IMR-90 (cell line): Measurements from ENCODE around the gene APC. TPM values are rescaled to one million over a fixed set of nuclear protein-coding genes. Genes with fewer than 3 reads are reported as not detected.

Source experiments
- ATAC-seq: fragments of 200-7000 bp; cut with Tn5 transposase; 2 replicates; pipeline ENCODE4 v1.9.1; 2020; ENCODE audit warnings: low read depth, mild to moderate bottlenecking, moderate library complexity
- BruUV-seq: library from RNA; stranded (reverse); fragments of 400-500 nt; replicated peaks from 2 replicates; lab custom pipeline; 2021; lab: Mats Ljungman, UMichigan
- CTCF ChIA-PET: fragments of 300-600 bp; formaldehyde crosslinking; extraction: SDS; loops from one replicate; lab custom pipeline; 2021; ENCODE audit warnings: antibody characterized with exemption; lab: Yijun Ruan, JAX
- POLR2A ChIA-PET: fragments of 300-600 bp; sonication (Branson Sonifier 250); formaldehyde crosslinking; loops from one replicate; lab custom pipeline; 2022; ENCODE audit warnings: antibody characterized with exemption; ENCODE audit not compliant: unreplicated experiment; lab: Charles Lee
- DNase-seq: peaks from one replicate; pipeline ENCODE4 v3.0.0; 2013
- H2AFZ ChIP-seq: replicated peaks from 2 replicates; pipeline ENCODE3; 2013; ENCODE audit warnings: low read length, mild to moderate bottlenecking; ENCODE audit not compliant: poor library complexity
- H2AK5ac ChIP-seq: 2 replicates; pipeline ENCODE4 v1.6.1; 2013; ENCODE audit warnings: low read depth, low read length, inconsistent platforms
- H2AK9ac ChIP-seq: replicated peaks from 2 replicates; pipeline ENCODE3; 2013; ENCODE audit warnings: mild to moderate bottlenecking, low read depth, low read length, moderate library complexity; ENCODE audit not compliant: poor library complexity
- H2BK120ac ChIP-seq: 2 replicates; pipeline ENCODE4 v1.6.1; 2013; ENCODE audit warnings: low read depth, low read length, inconsistent platforms
- H2BK15ac ChIP-seq: 3 replicates; pipeline ENCODE4 v1.6.1; 2013; ENCODE audit warnings: low read depth, low read length, inconsistent platforms
- H2BK20ac ChIP-seq: 2 replicates; pipeline ENCODE4 v1.6.1; 2013; ENCODE audit warnings: low read depth, mild to moderate bottlenecking, inconsistent platforms, low read length, moderate library complexity
- H2BK5ac ChIP-seq: 2 replicates; pipeline ENCODE4 v1.6.1; 2013; ENCODE audit warnings: mild to moderate bottlenecking, low read depth, low read length, inconsistent platforms; ENCODE audit not compliant: poor library complexity, severe bottlenecking
- H3K14ac ChIP-seq: replicated peaks from 2 replicates; pipeline ENCODE4 v1.6.1; 2013; ENCODE audit warnings: low read depth, low read length, inconsistent platforms
- H3K18ac ChIP-seq: 2 replicates; pipeline ENCODE4 v1.6.1; 2013; ENCODE audit warnings: low read depth, low read length, control low read depth
- H3K23ac ChIP-seq: 2 replicates; pipeline ENCODE4 v1.6.1; 2013; ENCODE audit warnings: low read depth, low read length, inconsistent platforms
- H3K27ac ChIP-seq: 2 replicates; pipeline ENCODE4 v1.5.1; 2013; ENCODE audit warnings: mild to moderate bottlenecking, control low read depth, low read length; ENCODE audit not compliant: insufficient read depth
- H3K27me3 ChIP-seq: 2 replicates; pipeline ENCODE4 v1.6.1; 2013; ENCODE audit warnings: low read length; ENCODE audit not compliant: control insufficient read depth, insufficient read depth
- H3K36me3 ChIP-seq: 2 replicates; pipeline ENCODE4 v1.6.1; 2013; ENCODE audit warnings: low read length, mixed read lengths; ENCODE audit not compliant: control insufficient read depth, insufficient read depth
- H3K4ac ChIP-seq: 2 replicates; pipeline ENCODE4 v1.6.1; 2013; ENCODE audit warnings: low read depth, low read length, inconsistent platforms
- H3K4me1 ChIP-seq: 2 replicates; pipeline ENCODE4 v1.6.1; 2013; ENCODE audit warnings: low read length, mixed read lengths; ENCODE audit not compliant: control insufficient read depth, insufficient read depth
- H3K4me2 ChIP-seq: 2 replicates; pipeline ENCODE4 v1.6.1; 2013; ENCODE audit warnings: low read depth, mild to moderate bottlenecking, control low read depth, low read length, moderate library complexity
- H3K4me3 ChIP-seq: 2 replicates; pipeline ENCODE4 v1.5.1; 2013; ENCODE audit warnings: low read depth, mild to moderate bottlenecking, control low read depth, low read length, moderate library complexity; ENCODE audit not compliant: insufficient read depth
- H3K56ac ChIP-seq: 2 replicates; pipeline ENCODE4 v1.6.1; 2013; ENCODE audit warnings: low read length, inconsistent platforms; ENCODE audit not compliant: insufficient read depth; ENCODE audit errors: extremely low read depth
- H3K79me1 ChIP-seq, 2 experiments: 2 replicates each; pipeline ENCODE4 v1.6.1; 2013; ENCODE audit warnings: low read length in 2 of 2, inconsistent platforms in 1 of 2, low read depth in 1 of 2
- H3K9ac ChIP-seq: 2 replicates; pipeline ENCODE4 v1.6.1; 2013; ENCODE audit warnings: low read depth, low read length, control low read depth
- H3K9me1 ChIP-seq: 2 replicates; pipeline ENCODE4 v1.6.1; 2013; ENCODE audit warnings: low read length, inconsistent platforms; ENCODE audit not compliant: insufficient read depth
- H3K9me3 ChIP-seq: 2 replicates; pipeline ENCODE4 v1.6.1; 2013; ENCODE audit warnings: low read length; ENCODE audit not compliant: control insufficient read depth, insufficient read depth
- H4K20me1 ChIP-seq: 2 replicates; pipeline ENCODE4 v1.6.1; 2013; ENCODE audit warnings: low read length, inconsistent platforms; ENCODE audit not compliant: insufficient read depth
- H4K5ac ChIP-seq: 2 replicates; pipeline ENCODE4 v1.6.1; 2013; ENCODE audit warnings: mild to moderate bottlenecking, low read depth, low read length, control low read depth
- H4K8ac ChIP-seq, 2 experiments: 2 replicates each; pipeline ENCODE4 v1.6.1; 2013; ENCODE audit warnings: low read depth in 2 of 2, low read length in 2 of 2, control low read depth in 1 of 2, inconsistent platforms in 1 of 2
- H4K91ac ChIP-seq: 2 replicates; pipeline ENCODE4 v1.6.1; 2013; ENCODE audit warnings: low read depth, low read length, inconsistent platforms; ENCODE audit not compliant: insufficient read depth
- MXI1 ChIP-seq: IDR thresholded peaks from 2 replicates; pipeline ENCODE4 v1.6.1; 2012; ENCODE audit warnings: low read depth, mild to moderate bottlenecking, low read length, moderate library complexity, borderline replicate concordance
- SMC3 ChIP-seq: fragments of 150-350 bp; IDR thresholded peaks from 2 replicates; pipeline ENCODE4 v1.6.1; 2016; ENCODE audit warnings: low read depth, mild to moderate bottlenecking, antibody characterized with exemption, low read length, moderate library complexity
- WGBS, 2 experiments: methylation state at CpG; one replicate each; pipeline versions ENCODE4 v1.1.5 to v1.1.7; 2013; ENCODE audit warnings: missing lambda C conversion rate in 2 of 2; ENCODE audit not compliant: insufficient read length in 1 of 2; ENCODE audit errors: extremely low coverage in 2 of 2; 5-methylcytosine and 5-hydroxymethylcytosine counted together
- dilution Hi-C: fragments of 300-500 bp; cut with HindIII; formaldehyde crosslinking; loops from one replicate; pipeline ENCODE4 v1.14.3; 2018; ENCODE audit warnings: low sequenced_read_pairs; ENCODE audit not compliant: unreplicated experiment
- in situ Hi-C: fragments of 300-500 bp; cut with MboI; formaldehyde crosslinking; loops from 3 replicates; pipeline ENCODE4 v1.14.3; 2019; ENCODE audit warnings: low sequenced_read_pairs, inconsistent platforms, mixed read lengths
- intact Hi-C: fragments of 100-400 bp; cut with micrococcal nuclease; formaldehyde crosslinking; loops from 2 replicates; pipeline ENCODE4 v1.10.0; 2022
- polyA plus RNA-seq, 3 experiments: library from polyadenylated mRNA; depleted of rRNA; stranded (reverse); fragments of >200 nt; gene quantifications; 2 replicates each; pipeline ENCODE4 v1.2.3, GENCODE V29; 2012; ENCODE audit warnings: low replicate concordance in 1 of 3
- total RNA-seq: library from RNA; depleted of rRNA; stranded (reverse); fragments of >200 nt; gene quantifications from 2 replicates; pipeline ENCODE4 v1.2.3, GENCODE V29; 2012
- TF ChIP-seq, protein P1 (sequence below): fragments of 150-350 bp; IDR thresholded peaks from 2 replicates; pipeline ENCODE4 v1.6.1; 2017; ENCODE audit warnings: mild to moderate bottlenecking, antibody characterized with exemption, low read length, low read depth

Gene APC
- total and polyA plus RNA-seq, 2 of the 4 experiments (the other 2 are of a cell fraction): 7.3 to 58.4 TPM

DNA sequence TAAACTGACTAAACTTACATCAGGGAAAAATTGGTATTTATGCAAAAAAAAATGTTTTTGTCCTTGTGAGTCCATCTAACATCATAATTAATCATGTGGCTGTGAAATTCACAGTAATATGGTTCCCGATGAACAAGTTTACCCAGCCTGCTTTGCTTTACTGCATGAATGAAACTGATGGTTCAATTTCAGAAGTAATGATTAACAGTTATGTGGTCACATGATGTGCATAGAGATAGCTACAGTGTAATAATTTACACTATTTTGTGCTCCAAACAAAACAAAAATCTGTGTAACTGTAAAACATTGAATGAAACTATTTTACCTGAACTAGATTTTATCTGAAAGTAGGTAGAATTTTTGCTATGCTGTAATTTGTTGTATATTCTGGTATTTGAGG, 106.8 kb downstream of the APC start:
- Histone ChIP-seq H4K8ac (no peak overlapping the region), H4K91ac (no peak overlapping the region), H3K27ac (no peak overlapping the region), H3K23ac (no peak overlapping the region), H3K4ac (no peak overlapping the region), H2AFZ (no peak overlapping the region), H2AK9ac (no peak overlapping the region), H2BK120ac (no peak overlapping the region), H4K5ac (no peak overlapping the region), H3K36me3 (peaks cover 3% of the 10 kb centered on the region; the same call in 1 of the 2 replicates), H3K18ac (no peak overlapping the region), H3K4me1 (no peaks in the 10 kb centered on the region), H2BK15ac (no peak overlapping the region), H3K9me1 (no peaks in the 10 kb centered on the region), H3K4me3 (no peak overlapping the region), H2BK20ac (no peak overlapping the region), H3K27me3 (no peaks in the 10 kb centered on the region), H3K4me2 (no peak overlapping the region), H3K9me3 (no peaks in the 10 kb centered on the region), H3K79me1 (no peaks in the 10 kb centered on the region), H2BK5ac (no peak overlapping the region), H4K20me1 (no peaks in the 10 kb centered on the region), H3K14ac (no peak overlapping the region), H2AK5ac (no peak overlapping the region), H3K56ac (no peak overlapping the region), H3K9ac (no peak overlapping the region)
- dilution Hi-C loops: no loop called here
- in situ Hi-C loops: loop anchor here (10.0 kb wide), 1 partner anchor 290 kb away; no protein-coding TSS in a partner anchor
- BruUV-seq: no TSS peak
- no CpG with 5 or more reads among the region's 1 CpG for WGBS, 2 experiments
- no peak for DNase-seq
- ATAC-seq: no peak
- ChIA-PET CTCF (interaction anchor here (0.9 kb wide), 1 partner anchor 294 kb away, joined by 4 read pairs; no protein-coding TSS in a partner anchor), POLR2A (no interaction called here)
- TF ChIP-seq, protein P1, sequence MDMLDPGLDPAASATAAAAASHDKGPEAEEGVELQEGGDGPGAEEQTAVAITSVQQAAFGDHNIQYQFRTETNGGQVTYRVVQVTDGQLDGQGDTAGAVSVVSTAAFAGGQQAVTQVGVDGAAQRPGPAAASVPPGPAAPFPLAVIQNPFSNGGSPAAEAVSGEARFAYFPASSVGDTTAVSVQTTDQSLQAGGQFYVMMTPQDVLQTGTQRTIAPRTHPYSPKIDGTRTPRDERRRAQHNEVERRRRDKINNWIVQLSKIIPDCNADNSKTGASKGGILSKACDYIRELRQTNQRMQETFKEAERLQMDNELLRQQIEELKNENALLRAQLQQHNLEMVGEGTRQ: no peak
- TF ChIP-seq MXI1 (no peak), SMC3 (no peak)
- intact Hi-C loops: no loop called here
